Stimulated activated CD8-positive, alpha-beta memory T cell treated with anti-CD3 and anti-CD28 coated beads, Interleukin-4, amount 100 ng/mL, for 24 hours (primary cell): Measurements from ENCODE around the gene BTBD2.

Source experiments
- DNase-seq: peaks from one replicate; pipeline ENCODE4 v3.0.0-alpha.2; 2020; ENCODE audit warnings: low read depth

The BTBD2 gene

GRCh38 chr19:1959928-1960589 lies 55.5 kb downstream of the BTBD2 start:
- no peak for DNase-seq

- DNase-seq = no peak
Observed at GRCh38 chr19:1957562-1958248, 57.8 kb downstream of the BTBD2 start.

GRCh38 chr19:1956868-1957492 lies 58.5 kb downstream of the BTBD2 start:
- DNase-seq = no peak

GRCh38 chr19:1956122-1956494 lies 59.4 kb downstream of the BTBD2 start:
- no peak for DNase-seq

GRCh38 chr19:1955171-1956121 lies 60.1 kb downstream of the BTBD2 start:
- no peak for DNase-seq

- no peak for DNase-seq
Observed at GRCh38 chr19:1954532-1954933, 61.0 kb downstream of the BTBD2 start.

GRCh38 chr19:1953441-1954094 lies 61.9 kb downstream of the BTBD2 start:
- no peak for DNase-seq

- DNase-seq = no peak
Observed at GRCh38 chr19:1953037-1953436, 62.5 kb downstream of the BTBD2 start.

GRCh38 chr19:1952635-1953034 lies 62.9 kb downstream of the BTBD2 start:
- no peak for DNase-seq

GRCh38 chr19:1950640-1951039 lies 64.9 kb downstream of the BTBD2 start:
- no peak for DNase-seq

GRCh38 chr19:1949304-1950101 lies 66.0 kb downstream of the BTBD2 start:
- DNase-seq = no peak

- no peak for DNase-seq
Observed at GRCh38 chr19:1947651-1948209, 67.8 kb downstream of the BTBD2 start.

- no peak for DNase-seq
Observed at GRCh38 chr19:1945899-1946298, 69.6 kb downstream of the BTBD2 start.

GRCh38 chr19:1944916-1945561 lies 70.5 kb downstream of the BTBD2 start:
- DNase-seq = no peak

GRCh38 chr19:1944088-1944915 lies 71.2 kb downstream of the BTBD2 start:
- DNase-seq = no peak

GRCh38 chr19:1943661-1944087 lies 71.8 kb downstream of the BTBD2 start:
- no peak for DNase-seq

- no peak for DNase-seq
Observed at GRCh38 chr19:1942934-1943555, 72.5 kb downstream of the BTBD2 start.

- peak; percentile 62 for DNase-seq
Observed at GRCh38 chr19:1942078-1942933, 73.2 kb downstream of the BTBD2 start.
